Adrenal gland (tissue), 5 donors: Measurements from ENCODE around the gene GUCY2C.

Experiments
- CTCF ChIP-seq, 6 experiments: fragments of 450-650 bp in 4 of 6; fragments of 200-600 bp in 2 of 6; sonication (generic) in 1 of 6; IDR thresholded peaks; 1 replicate in 5 of 6; 2 replicates in 1 of 6; pipeline versions ENCODE4 v1.5.1 to v1.8.0; 2016 to 2021; ENCODE audit warnings: antibody characterized with exemption in 6 of 6, mild to moderate bottlenecking in 2 of 6, moderate library complexity in 1 of 6
- POLR2A ChIP-seq, 2 donors: fragments of 450-650 bp; IDR thresholded peaks; one replicate each; pipeline ENCODE4 v1.6.1; 2017; ENCODE audit warnings: antibody characterized with exemption in 2 of 2, mild to moderate bottlenecking in 2 of 2, moderate library complexity in 1 of 2
- donor health status: DM: no; HTN: no; CAD: no.

DNA sequence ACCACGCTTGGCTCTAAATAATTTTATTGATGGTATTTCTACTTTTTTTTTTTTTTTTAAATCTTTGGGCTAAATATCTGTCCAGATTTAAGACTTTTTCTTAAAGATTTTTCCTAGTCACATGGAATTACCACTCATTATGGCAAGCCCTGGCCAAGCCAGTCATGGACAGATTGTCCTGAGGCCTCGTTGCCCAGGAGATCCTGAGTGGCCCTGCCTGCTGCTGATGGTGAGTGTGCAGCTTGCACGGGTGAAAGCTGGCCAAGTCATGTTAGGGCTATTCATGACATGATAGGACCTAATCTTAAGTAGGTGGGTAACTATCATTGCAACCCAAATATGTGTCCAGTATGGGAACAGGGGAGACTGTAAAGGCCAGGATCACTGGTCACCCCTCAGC lies 27.8 kb downstream of the GUCY2C start:
- TF ChIP-seq CTCF (IDR thresholded peaks at IDR 0.05) (no peak), POLR2A (IDR thresholded peaks at IDR 0.05) (no peak)
